Right atrium auricular region (tissue), 2 donors: ENCODE measurements around the gene RERE. TPM values are rescaled to one million over a fixed set of nuclear protein-coding genes. Genes with fewer than 3 reads are reported as not detected.
A peak's percentile ranks its signal among the peaks of the same experiment; 100 is the strongest.
"Not testable (repeated sequence)": the region's sequence is repeated elsewhere in the genome, so short reads cannot be mapped to it uniquely, and the experiment has no call there.

Experiments
- DNase-seq: peaks from one replicate; pipeline ENCODE4 v3.0.0-alpha.2; 2019; ENCODE audit warnings: low spot score
- H3K27ac ChIP-seq, 2 donors: fragments of 200-600 bp; sonication (generic); 1 replicate in 1 of 2; 2 replicates in 1 of 2; pipeline ENCODE4 v1.5.1; 2016 to 2019
- H3K27me3 ChIP-seq, 2 donors: fragments of 200-600 bp; sonication (generic); one replicate each; pipeline versions ENCODE4 v1.5.1 to v1.6.0; 2017 to 2019
- H3K36me3 ChIP-seq: fragments of 200-600 bp; sonication (generic); one replicate; pipeline ENCODE4 v1.5.1; 2016
- H3K4me1 ChIP-seq, 2 donors: fragments of 200-600 bp; sonication (generic); one replicate each; pipeline versions ENCODE4 v1.5.1 to v1.6.0; 2017 to 2019
- H3K4me3 ChIP-seq, 2 donors: fragments of 200-600 bp; sonication (generic); 1 replicate in 1 of 2; 2 replicates in 1 of 2; pipeline ENCODE4 v1.5.1; 2017 to 2019; ENCODE audit warnings: mild to moderate bottlenecking in 1 of 2, moderate library complexity in 1 of 2
- H3K9me3 ChIP-seq, 2 donors: fragments of 200-600 bp; sonication (generic); one replicate each; pipeline ENCODE4 v1.5.1; 2019
- CTCF ChIP-seq, 2 donors: fragments of 200-600 bp; sonication (generic); IDR thresholded peaks; one replicate each; pipeline ENCODE4 v1.5.1; 2019; ENCODE audit warnings: antibody characterized with exemption in 2 of 2
- total RNA-seq, 2 donors: library from RNA; depleted of rRNA; stranded (reverse); fragments of >200 nt; gene quantifications; one replicate each; pipeline ENCODE4 v1.1.0, GENCODE V29; 2016

Gene RERE
- total RNA-seq, 2 donors from 2014 or later, result 99.8 to 125 TPM

GRCh38 chr1:8821084-8821483, 3.6 kb upstream of the RERE start:
- H3K4me3 ChIP-seq, result no peak overlapping the region
- TF ChIP-seq CTCF (IDR thresholded peaks at IDR 0.05), result no peak
- no peaks in the 10 kb centered on the region for H3K27me3 ChIP-seq
- H3K9me3 ChIP-seq, result no peaks in the 10 kb centered on the region
- DNase-seq, result peak; percentile 23
- no peak overlapping the region for H3K27ac ChIP-seq
- H3K4me1 ChIP-seq, result peaks cover 0 to 31% of the 10 kb centered on the region in 2 donors
- no peaks in the 10 kb centered on the region for H3K36me3 ChIP-seq

- peak overlapping the region in 1 of 2 donors; percentile 94 for H3K27ac ChIP-seq
- H3K27me3 ChIP-seq, result not testable (repeated sequence)
Observed at GRCh38 chr1:8818789-8819188, 1.3 kb upstream of the RERE start.

GRCh38 chr1:8818325-8818775, 910 bp upstream of the RERE start:
- Histone ChIP-seq H3K9me3 (no peaks in the 10 kb centered on the region), H3K27me3 (no peaks in the 10 kb centered on the region), H3K27ac (peak overlapping the region; percentile 94 to 95), H3K4me1 (peaks cover 0 to 45% of the 10 kb centered on the region in 2 donors), H3K4me3 (peak overlapping the region; percentile 72 to 75), H3K36me3 (no peaks in the 10 kb centered on the region)
- TF ChIP-seq CTCF (IDR thresholded peaks at IDR 0.05), result no peak
- peak; percentile 81 for DNase-seq

More at GRCh38 chr1:8818789-8819188, 1.3 kb upstream of the RERE start:
- peak; percentile 54 for DNase-seq
- H3K9me3 ChIP-seq, H3K36me3 ChIP-seq: not testable (repeated sequence)
- Histone ChIP-seq H3K4me3 (peak overlapping the region in 1 of 2 donors; percentile 72), H3K4me1 (peaks cover 0 to 50% of the 10 kb centered on the region in 2 donors)

GRCh38 chr1:8816831-8817411, 519 bp downstream of the RERE start:
- Histone ChIP-seq H3K27me3 (no peaks in the 10 kb centered on the region), H3K36me3 (no peaks in the 10 kb centered on the region), H3K4me3 (peak overlapping the region; percentile 72 to 75), H3K27ac (peak overlapping the region; percentile 94 to 95), H3K9me3 (no peaks in the 10 kb centered on the region), H3K4me1 (peaks cover 0 to 31% of the 10 kb centered on the region in 2 donors)
- DNase-seq, result no peak
- no peak for TF ChIP-seq CTCF (IDR thresholded peaks at IDR 0.05)

- Histone ChIP-seq H3K4me3 (peak overlapping the region; percentile 72 to 75), H3K4me1 (peaks cover 0 to 37% of the 10 kb centered on the region in 2 donors), H3K9me3 (no peaks in the 10 kb centered on the region), H3K27me3 (no peaks in the 10 kb centered on the region), H3K36me3 (no peaks in the 10 kb centered on the region), H3K27ac (peak overlapping the region; percentile 94 to 95)
- no peak for DNase-seq
- TF ChIP-seq CTCF (IDR thresholded peaks at IDR 0.05), result no peak
Observed at GRCh38 chr1:8816264-8816663, 1.2 kb downstream of the RERE start.

- TF ChIP-seq CTCF (IDR thresholded peaks at IDR 0.05), result no peak
- Histone ChIP-seq H3K27me3 (no peaks in the 10 kb centered on the region), H3K9me3 (no peaks in the 10 kb centered on the region), H3K4me1 (peaks cover 0 to 37% of the 10 kb centered on the region in 2 donors), H3K36me3 (no peaks in the 10 kb centered on the region), H3K4me3 (peak overlapping the region in 1 of 2 donors; percentile 75), H3K27ac (peak overlapping the region; percentile 94 to 95)
- no peak for DNase-seq
Observed at GRCh38 chr1:8815582-8816151, 1.8 kb downstream of the RERE start.
